Measurements from ENCODE around the gene CDKN1C.

- TF ChIP-seq ZFP30 (CRISPR knock-in tag; IDR thresholded peaks at IDR 0.05) (no peak), ZNF565 (CRISPR knock-in tag; conservative IDR thresholded peaks at IDR 0.05; ENCODE audit: low read depth) (no peak), ZC3H10 (CRISPR knock-in tag; IDR thresholded peaks at IDR 0.05) (no peak), GLIS3 (CRISPR knock-in tag; IDR thresholded peaks at IDR 0.05) (no peak), CSDC2 (CRISPR knock-in tag; IDR thresholded peaks at IDR 0.05) (no peak)
Measured at GRCh38 chr11:2903672-2904011, 18.1 kb upstream of the CDKN1C start.
